Measurements from ENCODE around the gene GET4. TPM values are rescaled to one million over a fixed set of nuclear protein-coding genes. Genes with fewer than 3 reads are reported as not detected.

Gene GET4
- total and polyA plus RNA-seq, 12 donors: 14.7 to 38.6 (median 20.8) TPM

DNA sequence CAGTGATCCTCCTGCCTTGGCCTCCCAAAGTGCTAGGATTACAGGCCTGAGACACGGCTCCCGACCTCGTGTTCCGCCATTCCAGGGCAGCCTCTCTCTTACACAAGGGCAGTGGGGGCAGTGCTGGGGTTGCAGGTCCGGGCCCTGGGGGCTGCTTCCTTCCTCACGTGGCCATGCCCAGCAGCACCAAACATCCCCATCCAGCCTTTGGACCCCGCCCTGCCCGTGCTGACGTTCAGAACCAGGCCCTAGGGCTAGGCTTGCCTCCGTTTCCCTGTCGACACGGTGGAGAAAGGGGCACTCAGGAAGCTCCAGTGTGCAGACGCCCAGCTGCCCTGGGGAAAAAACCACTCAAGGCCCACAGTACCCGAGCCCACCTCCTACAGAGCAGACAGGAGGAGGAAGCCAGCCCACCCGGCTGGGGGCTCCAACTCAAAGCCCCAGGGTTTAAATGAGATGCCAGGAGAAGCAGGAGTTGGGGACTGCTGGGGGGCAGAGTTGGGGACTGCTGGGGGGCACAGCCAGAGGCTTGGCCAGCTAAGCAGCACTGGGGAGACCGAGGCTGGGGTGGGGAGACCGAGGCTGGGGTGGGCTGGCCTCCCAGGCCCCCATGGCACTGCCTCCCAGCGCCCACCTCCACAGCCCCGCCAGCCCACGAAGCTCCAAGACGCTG, 42.2 kb downstream of the GET4 start:
- no peaks in the 10 kb centered on the region for H3K36me3 ChIP-seq
- H3K9me3 ChIP-seq: no peaks in the 10 kb centered on the region
- peaks cover 0 to 22% (median 8%) of the 10 kb centered on the region in 9 donors for H3K4me1 ChIP-seq
- no peak for DNase-seq
- TF ChIP-seq, protein P1, sequence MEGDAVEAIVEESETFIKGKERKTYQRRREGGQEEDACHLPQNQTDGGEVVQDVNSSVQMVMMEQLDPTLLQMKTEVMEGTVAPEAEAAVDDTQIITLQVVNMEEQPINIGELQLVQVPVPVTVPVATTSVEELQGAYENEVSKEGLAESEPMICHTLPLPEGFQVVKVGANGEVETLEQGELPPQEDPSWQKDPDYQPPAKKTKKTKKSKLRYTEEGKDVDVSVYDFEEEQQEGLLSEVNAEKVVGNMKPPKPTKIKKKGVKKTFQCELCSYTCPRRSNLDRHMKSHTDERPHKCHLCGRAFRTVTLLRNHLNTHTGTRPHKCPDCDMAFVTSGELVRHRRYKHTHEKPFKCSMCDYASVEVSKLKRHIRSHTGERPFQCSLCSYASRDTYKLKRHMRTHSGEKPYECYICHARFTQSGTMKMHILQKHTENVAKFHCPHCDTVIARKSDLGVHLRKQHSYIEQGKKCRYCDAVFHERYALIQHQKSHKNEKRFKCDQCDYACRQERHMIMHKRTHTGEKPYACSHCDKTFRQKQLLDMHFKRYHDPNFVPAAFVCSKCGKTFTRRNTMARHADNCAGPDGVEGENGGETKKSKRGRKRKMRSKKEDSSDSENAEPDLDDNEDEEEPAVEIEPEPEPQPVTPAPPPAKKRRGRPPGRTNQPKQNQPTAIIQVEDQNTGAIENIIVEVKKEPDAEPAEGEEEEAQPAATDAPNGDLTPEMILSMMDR (IDR thresholded peaks at IDR 0.05): no peak
- 79 to 88% methylated on average over 21 of the region's 21 CpGs for WGBS, 2 donors
- intact Hi-C loops (cut with DNase I): no loop called here
- peaks cover 0 to 13% (median 0%) of the 10 kb centered on the region in 7 donors for H3K27me3 ChIP-seq
- no peak overlapping the region for H3K4me3 ChIP-seq
- no peak for ATAC-seq
- no peak overlapping the region for H3K27ac ChIP-seq

- intact Hi-C loops (cut with DNase I): no loop called here
- Histone ChIP-seq H3K4me3 (no peak overlapping the region), H3K27ac (no peak overlapping the region), H3K27me3 (peaks cover 0 to 13% (median 0%) of the 10 kb centered on the region in 7 donors), H3K9me3 (no peaks in the 10 kb centered on the region), H3K36me3 (no peaks in the 10 kb centered on the region), H3K4me1 (peaks cover 0 to 24% (median 8%) of the 10 kb centered on the region in 9 donors)
- ATAC-seq (no peak), DNase-seq (no peak)
- 87 to 90% methylated on average over 11 to 13 of the region's 13 CpGs for WGBS, 2 donors
- TF ChIP-seq, protein P1 (IDR thresholded peaks at IDR 0.05): no peak
These were observed 42.7 kb downstream of the GET4 start for GRCh38 chr7:919114-919442.

- H3K27me3 ChIP-seq: peaks cover 0 to 13% (median 0%) of the 10 kb centered on the region in 7 donors
- no peaks in the 10 kb centered on the region for H3K9me3 ChIP-seq
- intact Hi-C loops (cut with DNase I): no loop called here
- no peak overlapping the region for H3K27ac ChIP-seq
- H3K36me3 ChIP-seq: no peaks in the 10 kb centered on the region
- ATAC-seq: no peak
- H3K4me3 ChIP-seq: no peak overlapping the region
- no peak for DNase-seq
- TF ChIP-seq, protein P1 (IDR thresholded peaks at IDR 0.05): no peak
- peaks cover 0 to 30% (median 8%) of the 10 kb centered on the region in 9 donors for H3K4me1 ChIP-seq
- 81 to 88% methylated on average over 22 to 26 of the region's 26 CpGs for WGBS, 2 donors
These were observed 43.6 kb downstream of the GET4 start for GRCh38 chr7:919924-920341.

DNA sequence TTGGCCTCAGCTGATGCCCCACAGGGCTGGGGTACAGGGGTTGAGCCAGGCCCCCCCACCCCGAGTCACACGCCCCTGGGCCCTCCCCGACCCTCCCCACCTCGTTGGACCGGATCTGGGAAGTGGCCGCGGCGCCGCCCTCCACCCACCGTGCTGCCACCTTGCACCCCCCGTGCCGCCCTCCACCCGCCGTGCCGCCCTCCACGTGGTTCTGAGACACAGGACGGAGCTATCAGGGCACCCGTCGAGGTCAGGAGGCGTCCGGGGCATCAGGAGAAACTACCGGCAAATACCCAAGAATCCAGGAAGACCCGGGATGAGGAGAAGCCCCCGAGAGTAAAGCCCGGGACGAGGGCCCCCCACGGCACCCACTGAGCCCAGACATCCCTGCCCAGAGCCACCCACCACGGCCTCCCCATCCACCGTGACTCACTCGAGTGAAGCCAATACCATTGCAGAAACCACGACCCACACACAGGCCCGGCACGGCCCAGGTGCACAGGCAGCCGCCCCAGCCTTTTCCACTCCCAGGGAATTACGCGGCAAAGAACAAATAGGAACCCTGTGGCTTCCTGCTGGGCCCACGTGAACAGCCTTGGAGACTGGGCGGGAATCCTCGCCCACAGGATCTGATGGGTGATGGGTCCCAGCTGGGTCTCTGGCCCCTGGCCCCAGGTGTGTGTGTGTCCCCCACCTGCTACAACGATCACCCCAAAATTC, 44.2 kb downstream of the GET4 start:
- ATAC-seq (no peak), DNase-seq (no peak)
- H3K36me3 ChIP-seq: no peaks in the 10 kb centered on the region
- peaks cover 0 to 13% (median 0%) of the 10 kb centered on the region in 7 donors for H3K27me3 ChIP-seq
- H3K9me3 ChIP-seq: no peaks in the 10 kb centered on the region
- peaks cover 0 to 35% (median 9%) of the 10 kb centered on the region in 9 donors for H3K4me1 ChIP-seq
- WGBS, 2 donors: 82 to 89% methylated on average over 34 to 40 of the region's 40 CpGs
- H3K4me3 ChIP-seq: no peak overlapping the region
- H3K27ac ChIP-seq: no peak overlapping the region
- TF ChIP-seq, protein P1 (IDR thresholded peaks at IDR 0.05): no peak
- intact Hi-C loops (cut with DNase I): no loop called here
